Subcutaneous adipose tissue (tissue), 4 donors: ENCODE data around the gene SOX10. TPM values are rescaled to one million over a fixed set of nuclear protein-coding genes. Genes with fewer than 3 reads are reported as not detected.

Source experiments
- total RNA-seq, 4 donors: library from RNA; depleted of rRNA; stranded (reverse); fragments of >200 nt; gene quantifications; one replicate each; pipeline ENCODE4 v1.1.0, GENCODE V29; 2016
- TF ChIP-seq, protein P1 (sequence below): fragments of 450-650 bp; IDR thresholded peaks from one replicate; pipeline ENCODE4 v1.5.1; 2016; ENCODE audit warnings: low read depth, mild to moderate bottlenecking, control low read depth, antibody characterized with exemption, moderate library complexity

SOX10 gene
- total RNA-seq, 4 donors from 2014 or later: 0.19 TPM; not detected in 3

- TF ChIP-seq, protein P1, sequence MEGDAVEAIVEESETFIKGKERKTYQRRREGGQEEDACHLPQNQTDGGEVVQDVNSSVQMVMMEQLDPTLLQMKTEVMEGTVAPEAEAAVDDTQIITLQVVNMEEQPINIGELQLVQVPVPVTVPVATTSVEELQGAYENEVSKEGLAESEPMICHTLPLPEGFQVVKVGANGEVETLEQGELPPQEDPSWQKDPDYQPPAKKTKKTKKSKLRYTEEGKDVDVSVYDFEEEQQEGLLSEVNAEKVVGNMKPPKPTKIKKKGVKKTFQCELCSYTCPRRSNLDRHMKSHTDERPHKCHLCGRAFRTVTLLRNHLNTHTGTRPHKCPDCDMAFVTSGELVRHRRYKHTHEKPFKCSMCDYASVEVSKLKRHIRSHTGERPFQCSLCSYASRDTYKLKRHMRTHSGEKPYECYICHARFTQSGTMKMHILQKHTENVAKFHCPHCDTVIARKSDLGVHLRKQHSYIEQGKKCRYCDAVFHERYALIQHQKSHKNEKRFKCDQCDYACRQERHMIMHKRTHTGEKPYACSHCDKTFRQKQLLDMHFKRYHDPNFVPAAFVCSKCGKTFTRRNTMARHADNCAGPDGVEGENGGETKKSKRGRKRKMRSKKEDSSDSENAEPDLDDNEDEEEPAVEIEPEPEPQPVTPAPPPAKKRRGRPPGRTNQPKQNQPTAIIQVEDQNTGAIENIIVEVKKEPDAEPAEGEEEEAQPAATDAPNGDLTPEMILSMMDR: no peak
Observed at GRCh38 chr22:37990301-37990700, 5.9 kb upstream of the SOX10 start.

GRCh38 chr22:37989146-37990045, 5.0 kb upstream of the SOX10 start:
- TF ChIP-seq, protein P1: no peak

GRCh38 chr22:37986371-37986770, 2.0 kb upstream of the SOX10 start:
- TF ChIP-seq, protein P1: no peak

DNA sequence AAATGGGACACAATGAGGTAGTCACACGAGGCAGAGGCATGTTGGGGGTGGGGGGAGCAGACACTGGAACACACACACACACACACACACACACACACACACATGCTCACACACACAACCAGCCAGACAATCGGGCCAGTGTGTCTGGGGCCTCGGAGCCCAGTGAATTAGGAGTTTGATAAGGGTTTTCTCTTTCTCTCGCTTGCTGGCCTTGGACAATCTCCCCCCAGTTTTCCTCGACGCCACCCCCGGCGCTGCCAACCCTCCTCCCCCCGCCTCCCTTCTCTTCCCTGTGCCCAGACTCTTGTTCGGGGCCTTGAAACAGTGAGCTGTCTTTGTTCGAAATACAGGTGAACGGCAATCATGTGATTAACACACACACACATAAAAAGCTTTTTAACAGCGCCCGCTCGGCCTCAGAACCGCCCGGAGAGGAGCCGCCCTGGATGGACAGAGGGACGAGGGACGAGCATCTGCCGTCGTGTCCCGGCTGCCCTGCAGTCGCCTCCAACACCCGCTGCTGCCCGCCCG, 1.5 kb upstream of the SOX10 start:
- TF ChIP-seq, protein P1: no peak

- TF ChIP-seq, protein P1: no peak
Observed at GRCh38 chr22:37985050-37985585, 763 bp upstream of the SOX10 start.

- TF ChIP-seq, protein P1: no peak
Observed at GRCh38 chr22:37982938-37983859, 1.2 kb downstream of the SOX10 start.
